GM23338 (cell line): ENCODE measurements around the gene DHRS7C. TPM values are rescaled to one million over a fixed set of nuclear protein-coding genes. Genes with fewer than 3 reads are reported as not detected.

Experiments used
- ATAC-seq: fragments of 200-7000 bp; cut with Tn5 transposase; 3 replicates; pipeline ENCODE4 v1.9.1; 2020
- DNase-seq: peaks from one replicate; pipeline ENCODE4 v3.0.0-alpha.2; 2015; ENCODE audit warnings: low spot score
- H2AFZ ChIP-seq: fragments of 200-600 bp; sonication (generic); 2 replicates; pipeline ENCODE4 v1.8.0; 2016; ENCODE audit warnings: antibody characterized with exemption, mild to moderate bottlenecking, moderate library complexity
- H3F3A ChIP-seq: fragments of 200-600 bp; sonication (generic); replicated peaks from 2 replicates; pipeline ENCODE4 v1.8.0; 2017; ENCODE audit warnings: antibody characterized with exemption, mixed run types, low read depth
- H3K27ac ChIP-seq: fragments of 200-600 bp; sonication (generic); 2 replicates; pipeline ENCODE4 v1.6.1; 2016; ENCODE audit warnings: low read depth
- H3K27me3 ChIP-seq: fragments of 200-600 bp; sonication (generic); 2 replicates; pipeline ENCODE4 v1.8.0; 2016; ENCODE audit warnings: mild to moderate bottlenecking, mixed run types, moderate library complexity; ENCODE audit not compliant: insufficient read depth
- H3K36me3 ChIP-seq: fragments of 200-600 bp; sonication (generic); 2 replicates; pipeline ENCODE4 v1.8.0; 2016; ENCODE audit warnings: mild to moderate bottlenecking; ENCODE audit not compliant: insufficient read depth
- H3K4me1 ChIP-seq: fragments of 200-600 bp; sonication (generic); 2 replicates; pipeline ENCODE4 v1.8.0; 2016; ENCODE audit warnings: mild to moderate bottlenecking, moderate library complexity; ENCODE audit not compliant: insufficient read depth
- H3K4me2 ChIP-seq: fragments of 200-600 bp; sonication (generic); 2 replicates; pipeline ENCODE4 v1.7.1; 2017; ENCODE audit warnings: mixed run types
- H3K4me3 ChIP-seq: fragments of 200-600 bp; sonication (generic); 2 replicates; pipeline ENCODE4 v1.6.1; 2016; ENCODE audit warnings: mixed run types
- H3K79me2 ChIP-seq: fragments of 200-600 bp; sonication (generic); replicated peaks from 2 replicates; pipeline ENCODE4 v1.8.0; 2017; ENCODE audit warnings: mild to moderate bottlenecking; ENCODE audit not compliant: insufficient read depth
- H3K9me2 ChIP-seq: fragments of 200-600 bp; sonication (generic); 2 replicates; pipeline ENCODE4 v1.8.0; 2017; ENCODE audit not compliant: insufficient read depth
- H4K20me1 ChIP-seq: fragments of 200-600 bp; sonication (generic); replicated peaks from 2 replicates; pipeline ENCODE4 v1.8.0; 2017; ENCODE audit warnings: mild to moderate bottlenecking; ENCODE audit not compliant: insufficient read depth
- H3K27ac Mint-ChIP-seq: 2 replicates; pipeline ENCODE4 v1.8.0; 2020; ENCODE audit warnings: inconsistent platforms, mild to moderate bottlenecking, moderate library complexity, mixed read lengths
- H3K27me3 Mint-ChIP-seq: 3 replicates; pipeline ENCODE4 v1.8.0; 2022; ENCODE audit warnings: low read depth, mild to moderate bottlenecking, moderate library complexity, mixed read lengths, inconsistent platforms; ENCODE audit not compliant: insufficient read depth, poor library complexity
- H3K36me3 Mint-ChIP-seq: 3 replicates; pipeline ENCODE4 v1.8.0; 2021; ENCODE audit warnings: low read depth, mild to moderate bottlenecking, inconsistent platforms, moderate library complexity, mixed read lengths
- H3K4me1 Mint-ChIP-seq: 3 replicates; pipeline ENCODE4 v1.8.0; 2020; ENCODE audit warnings: mild to moderate bottlenecking, inconsistent platforms, mixed read lengths
- H3K4me3 Mint-ChIP-seq: 3 replicates; pipeline ENCODE4 v1.8.0; 2021; ENCODE audit warnings: moderate library complexity, mild to moderate bottlenecking, inconsistent platforms, mixed read lengths
- H3K9me3 Mint-ChIP-seq: 3 replicates; pipeline ENCODE4 v1.8.0; 2020; ENCODE audit warnings: moderate library complexity, mild to moderate bottlenecking, inconsistent platforms, mixed read lengths
- CREB1 ChIP-seq: fragments of 250-450 bp; sonication (Bioruptor Pico); IDR thresholded peaks from 2 replicates; pipeline ENCODE4 v1.5.0; 2020; ENCODE audit warnings: low read depth, mild to moderate bottlenecking, moderate library complexity
- CTCF ChIP-seq, 2 experiments: fragments of 200-600 bp in 1 of 2; sonication (generic) in 1 of 2; conservative IDR thresholded peaks; 2 replicates each; pipeline versions ENCODE4 v1.5.1 to v1.6.1; 2016 to 2017; ENCODE audit warnings: antibody characterized with exemption in 2 of 2, low read depth in 2 of 2, mild to moderate bottlenecking in 2 of 2, moderate library complexity in 1 of 2
- ETS1 ChIP-seq: IDR thresholded peaks from 2 replicates; pipeline ENCODE4 v1.6.1; 2016; ENCODE audit warnings: antibody characterized with exemption
- EZH2 ChIP-seq: fragments of 200-600 bp; sonication (generic); IDR thresholded peaks from one replicate; pipeline ENCODE4 v1.8.0; 2017; ENCODE audit warnings: antibody characterized with exemption, mild to moderate bottlenecking, low read depth; ENCODE audit not compliant: unreplicated experiment
- EZH2phosphoT487 ChIP-seq: fragments of 200-600 bp; sonication (generic); IDR thresholded peaks from one replicate; pipeline ENCODE4 v1.8.1; 2018; ENCODE audit warnings: antibody characterized with exemption; ENCODE audit not compliant: unreplicated experiment
- JUNB ChIP-seq: IDR thresholded peaks from one replicate; pipeline ENCODE4 v1.6.1; 2016; ENCODE audit warnings: antibody characterized with exemption; ENCODE audit not compliant: unreplicated experiment
- NANOG ChIP-seq: IDR thresholded peaks from 2 replicates; pipeline ENCODE4 v1.6.1; 2016; ENCODE audit warnings: antibody characterized with exemption, borderline replicate concordance
- POLR2AphosphoS5 ChIP-seq: IDR thresholded peaks from 2 replicates; pipeline ENCODE4 v1.6.1; 2016; ENCODE audit warnings: antibody characterized with exemption, low read depth
- ZNF114 ChIP-seq: fragments of 250-450 bp; sonication (Bioruptor Pico); IDR thresholded peaks from 2 replicates; pipeline ENCODE4 v1.5.0; 2020; ENCODE audit warnings: mild to moderate bottlenecking, moderate library complexity
- ZNF331 ChIP-seq: fragments of 250-450 bp; sonication (Bioruptor Pico); IDR thresholded peaks from 2 replicates; pipeline ENCODE4 v1.5.0; 2020; ENCODE audit warnings: low read depth, mild to moderate bottlenecking, moderate library complexity
- polyA plus RNA-seq: library from polyadenylated mRNA; unstranded; fragments of >200 nt; fragmentation: Nextera tagmentation; extraction: Ambion mirVana; gene quantifications from 2 replicates; pipeline ENCODE4 v1.2.1, GENCODE V29; 2016
- total RNA-seq: library from RNA; depleted of rRNA; stranded (reverse); fragments of >200 nt; shearing (Covaris generic); gene quantifications from 2 replicates; pipeline ENCODE4 v1.2.3, GENCODE V29; 2014

Gene DHRS7C
- total and polyA plus RNA-seq, 2 experiments from 2014 or later, result not detected

DNA sequence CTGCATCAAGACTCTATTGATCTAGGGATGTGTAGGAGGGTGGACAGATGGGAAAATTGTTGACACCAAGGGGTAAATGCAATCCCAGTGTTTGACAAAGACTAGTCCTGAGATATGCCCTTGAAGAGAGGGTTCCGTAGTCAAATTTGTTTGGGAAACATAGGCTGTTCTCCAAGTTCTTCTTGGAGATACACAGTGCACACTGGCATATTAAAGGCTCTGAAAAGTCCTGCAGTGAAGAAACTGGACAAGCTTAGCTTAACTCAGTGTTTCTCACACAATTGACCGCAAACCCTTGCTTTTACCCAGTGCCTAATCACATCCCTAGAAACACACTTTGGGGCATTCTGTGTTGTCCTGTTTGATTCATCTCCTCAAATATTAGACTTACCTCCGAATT, 10.8 kb downstream of the DHRS7C start:
- TF ChIP-seq JUNB, result no peak
- Histone ChIP-seq H3K36me3 (no peaks in the 10 kb centered on the region), H3K4me2 (no peak overlapping the region), H3K4me3 (no peak overlapping the region), H3K27ac (no peak overlapping the region), H3F3A (no peaks in the 10 kb centered on the region), H3K79me2 (no peaks in the 10 kb centered on the region), H3K27me3 (no peaks in the 10 kb centered on the region), H3K9me2 (peaks cover 5% of the 10 kb centered on the region; the same call in 1 of the 2 replicates), H4K20me1 (no peaks in the 10 kb centered on the region), H2AFZ (no peak overlapping the region), H3K4me1 (no peaks in the 10 kb centered on the region)
- DNase-seq (no peak), ATAC-seq (no peak)
- peaks cover 4% of the 10 kb centered on the region; the same call in 2 of the 3 replicates for H3K4me1 Mint-ChIP-seq
- peaks cover 7% of the 10 kb centered on the region; the same call in 1 of the 3 replicates for H3K9me3 Mint-ChIP-seq
- H3K27ac Mint-ChIP-seq, result no peak overlapping the region
- H3K4me3 Mint-ChIP-seq, result no peak overlapping the region
- no peaks in the 10 kb centered on the region for H3K36me3 Mint-ChIP-seq
- no peaks in the 10 kb centered on the region for H3K27me3 Mint-ChIP-seq

DNA sequence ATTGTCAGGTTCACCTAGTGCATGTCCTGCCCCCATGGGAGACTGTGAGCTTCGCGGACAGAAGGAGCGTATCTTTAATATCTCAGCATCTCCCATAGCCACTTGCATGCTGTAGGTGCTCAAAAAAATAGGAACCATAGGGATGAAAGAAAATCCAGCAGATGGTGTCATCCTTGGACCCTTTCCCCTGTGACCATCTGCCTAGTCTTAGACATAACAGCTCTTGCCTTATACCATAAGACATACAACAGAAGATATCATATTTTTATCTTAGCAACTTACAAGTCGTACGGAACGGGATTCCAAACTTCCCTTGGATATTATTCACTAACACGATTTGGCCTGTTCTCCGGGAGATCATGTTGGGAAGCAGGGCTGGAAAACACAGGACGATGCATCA, 14.5 kb downstream of the DHRS7C start:
- H4K20me1 ChIP-seq, result no peaks in the 10 kb centered on the region
- no peak overlapping the region for H3K4me3 ChIP-seq
- Mint-ChIP-seq H3K4me1 (peaks cover 4% of the 10 kb centered on the region; the same call in 2 of the 3 replicates), H3K9me3 (peaks cover 10% of the 10 kb centered on the region; the same call in 1 of the 3 replicates), H3K36me3 (no peaks in the 10 kb centered on the region), H3K27ac (no peak overlapping the region), H3K4me3 (no peak overlapping the region), H3K27me3 (no peaks in the 10 kb centered on the region)
- no peak for ATAC-seq
- no peaks in the 10 kb centered on the region for H3K36me3 ChIP-seq
- no peaks in the 10 kb centered on the region for H3K4me1 ChIP-seq
- no peaks in the 10 kb centered on the region for H3K79me2 ChIP-seq
- H3K9me2 ChIP-seq, result peaks cover 5% of the 10 kb centered on the region; the same call in 1 of the 2 replicates
- DNase-seq, result no peak
- no peaks in the 10 kb centered on the region for H3F3A ChIP-seq
- H3K27me3 ChIP-seq, result no peaks in the 10 kb centered on the region
- H3K4me2 ChIP-seq, result no peak overlapping the region
- H2AFZ ChIP-seq, result no peak overlapping the region
- TF ChIP-seq NANOG (no peak), EZH2 (no peak), EZH2phosphoT487 (no peak), CTCF (conservative IDR thresholded peaks at IDR 0.05; ENCODE audit: low read depth in 2 of 2) (no peak), ETS1 (no peak), CREB1 (CRISPR knock-in tag) (no peak), ZNF331 (CRISPR knock-in tag) (no peak), POLR2AphosphoS5 (no peak), JUNB (no peak), ZNF114 (no peak)
- H3K27ac ChIP-seq, result no peak overlapping the region
